ENCODE data around the gene ITPA. TPM values are rescaled to one million over a fixed set of nuclear protein-coding genes. Genes with fewer than 3 reads are reported as not detected.

The ITPA gene
- total RNA-seq, 1 experiment from 2014 or later = 77.3 TPM

GRCh38 chr20:3223994-3224680, 14.8 kb downstream of the ITPA start (continued):
- TF ChIP-seq, protein P1, sequence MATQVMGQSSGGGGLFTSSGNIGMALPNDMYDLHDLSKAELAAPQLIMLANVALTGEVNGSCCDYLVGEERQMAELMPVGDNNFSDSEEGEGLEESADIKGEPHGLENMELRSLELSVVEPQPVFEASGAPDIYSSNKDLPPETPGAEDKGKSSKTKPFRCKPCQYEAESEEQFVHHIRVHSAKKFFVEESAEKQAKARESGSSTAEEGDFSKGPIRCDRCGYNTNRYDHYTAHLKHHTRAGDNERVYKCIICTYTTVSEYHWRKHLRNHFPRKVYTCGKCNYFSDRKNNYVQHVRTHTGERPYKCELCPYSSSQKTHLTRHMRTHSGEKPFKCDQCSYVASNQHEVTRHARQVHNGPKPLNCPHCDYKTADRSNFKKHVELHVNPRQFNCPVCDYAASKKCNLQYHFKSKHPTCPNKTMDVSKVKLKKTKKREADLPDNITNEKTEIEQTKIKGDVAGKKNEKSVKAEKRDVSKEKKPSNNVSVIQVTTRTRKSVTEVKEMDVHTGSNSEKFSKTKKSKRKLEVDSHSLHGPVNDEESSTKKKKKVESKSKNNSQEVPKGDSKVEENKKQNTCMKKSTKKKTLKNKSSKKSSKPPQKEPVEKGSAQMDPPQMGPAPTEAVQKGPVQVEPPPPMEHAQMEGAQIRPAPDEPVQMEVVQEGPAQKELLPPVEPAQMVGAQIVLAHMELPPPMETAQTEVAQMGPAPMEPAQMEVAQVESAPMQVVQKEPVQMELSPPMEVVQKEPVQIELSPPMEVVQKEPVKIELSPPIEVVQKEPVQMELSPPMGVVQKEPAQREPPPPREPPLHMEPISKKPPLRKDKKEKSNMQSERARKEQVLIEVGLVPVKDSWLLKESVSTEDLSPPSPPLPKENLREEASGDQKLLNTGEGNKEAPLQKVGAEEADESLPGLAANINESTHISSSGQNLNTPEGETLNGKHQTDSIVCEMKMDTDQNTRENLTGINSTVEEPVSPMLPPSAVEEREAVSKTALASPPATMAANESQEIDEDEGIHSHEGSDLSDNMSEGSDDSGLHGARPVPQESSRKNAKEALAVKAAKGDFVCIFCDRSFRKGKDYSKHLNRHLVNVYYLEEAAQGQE (IDR thresholded peaks at IDR 0.05; ENCODE audit: low read depth) = no peak
- TF ChIP-seq SP1 (IDR thresholded peaks at IDR 0.05; ENCODE audit: low read depth) (no peak), CEBPB (IDR thresholded peaks at IDR 0.05; ENCODE audit: low read depth) (no peak)
- TF ChIP-seq, protein P2, sequence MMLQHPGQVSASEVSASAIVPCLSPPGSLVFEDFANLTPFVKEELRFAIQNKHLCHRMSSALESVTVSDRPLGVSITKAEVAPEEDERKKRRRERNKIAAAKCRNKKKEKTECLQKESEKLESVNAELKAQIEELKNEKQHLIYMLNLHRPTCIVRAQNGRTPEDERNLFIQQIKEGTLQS (IDR thresholded peaks at IDR 0.05) = no peak

- H3K27me3 ChIP-seq (ENCODE audit: insufficient read depth, low read length) = no peaks in the 10 kb centered on the region
- H4K20me1 ChIP-seq (ENCODE audit: insufficient read depth) = no peaks in the 10 kb centered on the region
- CTCF ChIA-PET = no interaction called here
- RAD21 ChIA-PET (ENCODE audit: low non-redundant PET in 1 of 2, low total read pairs in 2 of 2, uncharacterized antibody in 2 of 2, unreplicated experiment in 2 of 2) = no interaction called here
- ATAC-seq (peak; percentile 39), DNase-seq (ENCODE audit: low read depth, low spot score) (no peak)
- POLR2A ChIA-PET = no interaction called here
- no peak overlapping the region for H3K4me3 ChIP-seq (replicated peaks in 1 of 2; ENCODE audit: low read depth in 1 of 2, low read length in 2 of 2)
- no peaks in the 10 kb centered on the region for H3K4me1 ChIP-seq (ENCODE audit: control insufficient read depth in 1 of 2, insufficient read depth in 2 of 2, low read length in 2 of 2)
- no TSS peak for BruUV-seq (replicated peaks)
- no peaks in the 10 kb centered on the region for H3K9me3 ChIP-seq (ENCODE audit: control insufficient read depth in 1 of 2, insufficient read depth in 1 of 2, low read depth in 1 of 2, low read length in 2 of 2)
- intact Hi-C loops (cut with micrococcal nuclease) = no loop called here
- H3K9me2 ChIP-seq (ENCODE audit: insufficient read depth) = no peaks in the 10 kb centered on the region
- H3K79me2 ChIP-seq (ENCODE audit: insufficient read depth, low read length) = no peaks in the 10 kb centered on the region
- peaks cover 11 to 16% of the 10 kb centered on the region in 2 experiments; a peak in 3 of 4 replicates for H3K36me3 ChIP-seq (ENCODE audit: control insufficient read depth in 1 of 2, insufficient read depth in 2 of 2, low read length in 2 of 2)
- H3K9ac ChIP-seq (ENCODE audit: low read length) = no peak overlapping the region
- TF ChIP-seq POLR2AphosphoS5 (IDR thresholded peaks at IDR 0.05; ENCODE audit: low read depth, low read length) (no peak), ZFX (IDR thresholded peaks at IDR 0.05) (no peak), EGR1 (IDR thresholded peaks at IDR 0.05; ENCODE audit: low read depth) (no peak), YY1 (IDR thresholded peaks at IDR 0.05; ENCODE audit: extremely low read depth, insufficient replicate concordance, low read depth, low read length) (no peak), RAD21 (IDR thresholded peaks at IDR 0.05; ENCODE audit: low read depth) (no peak), CEBPB (IDR thresholded peaks at IDR 0.05; ENCODE audit: low read depth) (no peak)
- TF ChIP-seq, protein P3, sequence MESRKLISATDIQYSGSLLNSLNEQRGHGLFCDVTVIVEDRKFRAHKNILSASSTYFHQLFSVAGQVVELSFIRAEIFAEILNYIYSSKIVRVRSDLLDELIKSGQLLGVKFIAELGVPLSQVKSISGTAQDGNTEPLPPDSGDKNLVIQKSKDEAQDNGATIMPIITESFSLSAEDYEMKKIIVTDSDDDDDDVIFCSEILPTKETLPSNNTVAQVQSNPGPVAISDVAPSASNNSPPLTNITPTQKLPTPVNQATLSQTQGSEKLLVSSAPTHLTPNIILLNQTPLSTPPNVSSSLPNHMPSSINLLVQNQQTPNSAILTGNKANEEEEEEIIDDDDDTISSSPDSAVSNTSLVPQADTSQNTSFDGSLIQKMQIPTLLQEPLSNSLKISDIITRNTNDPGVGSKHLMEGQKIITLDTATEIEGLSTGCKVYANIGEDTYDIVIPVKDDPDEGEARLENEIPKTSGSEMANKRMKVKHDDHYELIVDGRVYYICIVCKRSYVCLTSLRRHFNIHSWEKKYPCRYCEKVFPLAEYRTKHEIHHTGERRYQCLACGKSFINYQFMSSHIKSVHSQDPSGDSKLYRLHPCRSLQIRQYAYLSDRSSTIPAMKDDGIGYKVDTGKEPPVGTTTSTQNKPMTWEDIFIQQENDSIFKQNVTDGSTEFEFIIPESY (IDR thresholded peaks at IDR 0.05; ENCODE audit: extremely low read depth, insufficient replicate concordance, low read length) = no peak
- TF ChIP-seq, protein P2 (IDR thresholded peaks at IDR 0.05) = no peak
- no peak overlapping the region for H3K4me2 ChIP-seq (ENCODE audit: low read length)
- H3K27ac ChIP-seq (ENCODE audit: low read depth, low read length) = no peak overlapping the region
- no peak overlapping the region for H2AFZ ChIP-seq (ENCODE audit: low read depth, low read length, poor library complexity, severe bottlenecking)
Observed at GRCh38 chr20:3224681-3225421, 15.6 kb downstream of the ITPA start.

All from HCT116 (cell line).